Mucosa of gallbladder (tissue), 1 donor: Measurements from ENCODE around the gene POLR2J3. TPM values are rescaled to one million over a fixed set of nuclear protein-coding genes. Genes with fewer than 3 reads are reported as not detected.
"Not testable (repeated sequence)": the region's sequence is repeated elsewhere in the genome, so short reads cannot be mapped to it uniquely, and the experiment has no call there.

Experiments used
- DNase-seq: peaks from one replicate; pipeline ENCODE4 v3.0.0-alpha.2; 2020; ENCODE audit warnings: low spot score
- total RNA-seq: library from RNA; stranded (reverse); gene quantifications from one replicate; pipeline ENCODE4 v1.2.1, GENCODE V29; 2021
- donor health status: DM: no; HTN: no; CAD: no.

The POLR2J3 gene
- total RNA-seq, 1 donor from 2014 or later: 28.1 TPM

DNA sequence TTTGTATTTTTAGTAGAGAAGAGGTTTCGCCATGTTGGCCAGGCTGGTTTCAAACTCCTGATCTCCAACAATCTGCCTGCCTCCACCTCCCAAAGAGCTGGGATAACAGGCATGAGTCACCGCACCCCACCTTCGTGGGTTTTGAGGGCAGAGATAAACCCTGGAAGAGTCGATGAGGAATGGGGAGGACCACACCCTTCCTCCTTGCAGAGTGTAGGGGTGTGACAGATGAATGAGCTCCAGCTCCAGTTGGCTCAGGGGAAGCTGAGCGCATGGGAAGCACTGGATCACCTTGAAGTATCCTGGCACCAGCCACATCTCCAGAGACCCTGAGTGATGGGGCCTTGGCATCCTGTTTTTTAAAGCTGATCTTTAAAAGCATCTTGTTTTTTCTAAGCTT, 11.1 kb upstream of the POLR2J3 start:
- DNase-seq: not testable (repeated sequence)

DNA sequence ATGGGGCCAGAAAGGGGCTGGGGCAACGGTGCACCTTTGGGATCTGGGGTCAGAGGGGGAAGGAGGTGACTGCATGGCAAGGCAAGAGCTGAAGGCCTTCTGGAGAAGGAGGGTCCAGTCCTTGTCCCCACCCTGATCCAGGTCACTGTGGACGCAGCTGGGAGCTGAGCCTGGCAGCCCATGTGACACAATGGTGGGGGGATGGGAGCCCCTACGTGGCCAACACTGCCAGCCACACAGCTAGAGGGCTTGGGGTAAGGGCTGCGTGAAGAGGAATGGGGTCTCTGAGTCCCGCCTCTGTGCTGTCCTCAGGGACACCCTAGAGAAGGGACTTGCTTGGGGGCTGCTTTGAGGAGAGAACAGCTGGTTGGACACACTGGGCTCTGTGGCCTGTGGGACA, 9.3 kb upstream of the POLR2J3 start:
- DNase-seq: not testable (repeated sequence)

DNA sequence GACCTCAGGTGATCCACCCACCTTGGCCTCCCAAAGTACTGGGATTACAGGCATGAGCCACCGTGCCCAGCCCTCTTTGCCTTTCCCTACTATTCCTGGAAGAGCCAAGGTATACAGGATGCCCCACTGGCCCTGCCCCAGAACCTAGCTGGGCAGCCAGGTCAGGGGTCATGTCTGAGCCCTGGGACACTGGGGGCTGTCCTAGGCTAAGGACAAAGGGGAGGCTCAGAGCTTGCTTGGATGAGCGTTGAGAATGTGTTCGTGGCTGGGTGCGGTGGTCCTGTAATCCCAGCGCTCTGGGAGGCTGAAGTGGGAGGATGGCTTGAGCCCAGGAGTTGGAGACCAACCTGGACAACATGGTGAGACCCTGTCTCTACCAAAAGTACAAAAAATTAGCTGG, 6.1 kb upstream of the POLR2J3 start:
- not testable (repeated sequence) for DNase-seq

DNA sequence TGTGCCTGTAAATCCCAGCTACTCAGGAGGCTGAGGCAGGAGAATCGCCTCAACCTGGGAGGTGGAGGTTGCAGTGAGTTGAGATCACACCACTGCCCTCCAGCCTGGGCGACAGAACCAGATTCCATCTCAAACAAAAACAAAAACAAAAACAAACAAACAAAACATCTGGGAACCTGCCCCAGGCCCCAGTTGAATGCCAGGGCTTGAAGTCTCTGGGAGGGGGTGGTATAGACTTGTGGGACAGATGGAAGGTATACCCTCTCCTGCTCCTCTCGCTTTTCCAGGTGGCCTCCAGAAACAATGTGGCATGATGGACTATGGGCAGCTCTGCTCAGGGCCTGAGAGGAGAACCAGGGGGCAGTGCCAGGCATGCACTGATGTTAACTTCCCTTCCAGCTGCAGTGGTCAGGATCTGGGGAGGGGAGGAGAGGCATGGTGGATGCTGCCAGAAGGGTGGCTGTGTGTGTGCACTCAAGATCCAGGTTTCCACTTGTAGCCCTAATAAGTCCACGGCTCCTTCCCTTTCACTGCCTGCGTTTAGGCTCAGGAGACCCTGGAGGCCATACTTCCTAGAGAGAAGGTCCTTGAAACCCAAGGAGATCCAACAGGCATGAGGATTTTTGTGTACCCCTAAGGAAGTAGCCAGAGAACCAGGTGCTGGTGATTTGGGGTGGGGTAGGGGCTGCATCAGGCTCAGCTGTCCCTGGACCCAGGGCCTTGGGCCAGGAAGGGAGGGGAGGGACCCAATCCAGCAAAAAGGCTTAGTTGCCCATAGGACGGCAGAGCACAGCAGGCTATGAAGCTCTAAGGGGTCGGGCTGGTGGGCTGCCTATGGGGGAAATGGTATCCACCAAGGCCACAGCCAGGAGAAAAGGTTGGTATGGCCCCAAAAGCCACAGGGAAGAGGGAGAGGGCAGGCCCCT, 5.2 kb upstream of the POLR2J3 start:
- not testable (repeated sequence) for DNase-seq

DNA sequence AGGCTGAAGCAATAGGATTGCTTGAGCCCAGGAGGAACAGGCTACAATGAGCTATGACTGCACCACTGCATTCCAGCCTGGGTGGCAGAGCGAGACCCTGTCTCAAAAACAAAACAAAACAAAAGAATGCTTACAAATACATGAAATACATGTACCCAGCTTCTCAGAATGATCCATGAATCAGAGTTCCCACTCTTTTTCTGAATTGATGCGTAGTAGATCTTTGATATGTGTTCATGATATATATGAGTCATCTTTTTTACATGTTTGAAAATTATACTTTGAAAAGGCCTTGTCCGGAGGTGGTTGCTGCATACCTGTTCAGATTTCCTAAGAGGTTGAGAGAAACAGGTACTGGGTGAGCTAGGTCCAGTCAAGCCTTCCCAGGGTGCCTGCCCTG, 4.0 kb upstream of the POLR2J3 start:
- not testable (repeated sequence) for DNase-seq

DNA sequence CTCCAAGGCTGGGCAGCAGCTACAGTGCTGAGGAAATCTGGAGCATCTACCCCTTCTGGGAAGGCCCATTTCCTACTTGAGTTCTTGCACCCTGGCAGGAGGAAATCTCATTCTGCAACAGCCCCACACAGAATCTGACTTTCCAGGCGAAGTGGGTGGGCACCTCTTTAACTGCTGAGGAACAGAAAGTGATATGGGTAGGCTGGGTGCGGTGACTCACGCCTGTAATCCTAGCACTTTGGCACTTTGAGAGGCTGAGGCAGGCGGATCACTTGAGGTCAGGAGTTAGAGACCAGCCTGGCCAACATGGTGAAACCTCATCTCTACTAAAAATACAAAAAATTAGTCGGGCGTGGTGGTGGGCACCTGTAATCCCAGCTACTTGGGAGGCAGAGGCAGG, 2.2 kb upstream of the POLR2J3 start:
- DNase-seq: not testable (repeated sequence)

DNA sequence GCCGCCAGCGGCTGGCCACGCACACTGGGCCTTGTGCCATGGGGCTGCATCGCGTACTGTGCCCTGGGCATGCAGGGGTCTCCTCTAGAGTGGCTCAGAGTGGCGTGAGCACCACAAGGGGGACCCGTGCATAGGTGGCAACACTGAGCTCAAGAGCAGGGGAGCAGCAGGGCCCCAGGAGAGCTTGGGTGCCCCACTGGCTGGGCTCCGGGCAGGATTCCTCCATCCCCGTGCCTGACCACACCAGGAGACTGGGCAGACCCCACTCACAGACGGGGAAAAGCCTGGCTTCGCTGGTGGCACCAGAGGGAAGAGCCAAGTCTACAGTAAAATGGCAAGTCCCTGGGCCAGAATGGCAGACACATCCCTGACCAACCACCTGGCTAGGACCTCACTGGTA, 3.8 kb downstream of the POLR2J3 start:
- DNase-seq: not testable (repeated sequence)

DNA sequence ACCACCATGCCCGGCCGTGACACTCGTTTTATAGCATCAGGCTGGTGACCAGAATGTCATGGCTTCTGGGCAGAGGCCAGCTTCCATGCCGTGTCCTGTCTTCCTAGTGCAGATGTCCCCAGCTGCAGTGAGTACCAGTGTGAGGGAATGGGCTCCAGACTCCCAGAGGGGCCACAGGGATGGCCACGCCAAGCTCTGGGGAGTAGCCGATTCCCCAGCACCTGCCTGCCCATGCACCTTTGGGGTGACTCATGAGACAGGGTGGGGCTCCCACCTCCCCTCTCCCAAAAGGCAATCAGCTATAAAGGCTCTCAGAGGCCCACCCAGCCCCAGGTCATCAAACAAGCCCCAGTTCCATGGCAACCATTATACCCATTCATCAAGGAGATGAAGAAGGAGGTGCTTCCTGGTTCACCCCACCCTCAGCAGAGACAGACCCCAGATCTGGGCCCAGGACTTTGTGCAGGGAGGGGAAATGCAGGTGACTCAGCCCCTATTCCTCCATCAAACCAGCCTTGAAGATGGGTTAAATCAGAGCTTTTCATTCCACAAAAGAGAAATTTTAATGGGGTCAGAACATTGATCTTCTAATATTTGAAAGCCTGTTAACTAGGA, 21.5 kb downstream of the POLR2J3 start, which contains the start of gene SPDYE2:
TSS of gene SPDYE2 (plus strand) at position 419 of the 615 bp plus-strand sequence. CDS start 2,030 bp downstream, outside the sequence.
- DNase-seq: not testable (repeated sequence)

DNA sequence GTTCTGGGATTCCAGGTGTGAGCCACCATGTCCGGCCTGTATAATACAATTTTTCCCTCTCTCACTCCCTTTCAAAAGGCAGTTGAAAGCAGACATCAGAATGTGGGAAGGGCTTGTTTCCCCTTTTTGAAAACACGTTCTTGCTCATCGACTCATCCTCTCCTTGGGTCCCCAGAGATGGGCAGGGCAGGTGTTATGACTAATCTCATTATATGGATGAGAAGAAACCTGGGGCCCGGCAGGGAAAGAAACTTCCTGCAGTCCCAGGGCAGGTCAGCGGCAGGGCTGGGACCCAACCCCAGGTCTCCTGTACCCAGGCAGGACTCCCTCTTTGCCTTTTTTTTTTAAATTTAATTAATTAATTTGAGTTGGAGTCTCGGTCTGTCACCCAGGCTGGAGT, 26.0 kb downstream of the POLR2J3 start:
- DNase-seq: not testable (repeated sequence)

DNA sequence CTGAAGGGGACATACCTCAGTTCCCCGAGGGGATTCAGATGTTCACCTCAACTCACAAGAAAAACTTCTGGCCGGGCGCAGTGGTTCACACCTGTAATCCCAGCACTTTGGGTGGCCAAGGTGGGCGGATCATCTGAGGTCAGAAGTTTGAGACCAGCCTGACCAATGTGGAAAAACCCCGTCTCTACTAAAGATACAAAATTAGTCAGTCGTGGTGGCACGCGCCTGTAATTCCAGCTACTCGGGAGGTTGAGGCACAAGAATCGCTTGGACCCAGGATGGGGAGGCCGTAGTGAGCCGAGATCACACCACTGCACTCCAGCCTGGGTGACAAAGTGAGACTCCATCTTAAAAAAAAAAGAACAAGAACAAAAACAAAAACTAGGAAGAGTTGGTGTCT, 27.1 kb downstream of the POLR2J3 start:
- not testable (repeated sequence) for DNase-seq

DNA sequence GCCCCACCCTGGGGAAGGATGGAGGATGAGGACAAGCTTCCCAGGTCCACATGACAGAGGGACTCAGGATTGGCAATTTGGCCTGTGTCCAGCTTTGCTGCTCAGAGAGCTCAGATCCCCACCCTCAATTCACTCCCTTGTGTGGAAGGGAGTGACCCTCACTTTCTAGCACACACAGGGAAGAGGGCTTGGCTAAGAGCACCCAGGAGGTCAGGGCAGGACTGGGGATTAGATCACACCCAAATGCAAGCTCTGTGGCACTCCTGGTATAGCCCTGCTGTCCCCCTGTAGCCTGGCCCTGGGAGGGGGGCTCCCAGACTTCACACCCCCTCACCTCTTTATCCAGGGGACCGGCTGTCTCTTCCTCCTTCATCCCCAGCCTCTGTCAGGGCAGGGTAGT, 28.0 kb downstream of the POLR2J3 start:
- DNase-seq: not testable (repeated sequence)

DNA sequence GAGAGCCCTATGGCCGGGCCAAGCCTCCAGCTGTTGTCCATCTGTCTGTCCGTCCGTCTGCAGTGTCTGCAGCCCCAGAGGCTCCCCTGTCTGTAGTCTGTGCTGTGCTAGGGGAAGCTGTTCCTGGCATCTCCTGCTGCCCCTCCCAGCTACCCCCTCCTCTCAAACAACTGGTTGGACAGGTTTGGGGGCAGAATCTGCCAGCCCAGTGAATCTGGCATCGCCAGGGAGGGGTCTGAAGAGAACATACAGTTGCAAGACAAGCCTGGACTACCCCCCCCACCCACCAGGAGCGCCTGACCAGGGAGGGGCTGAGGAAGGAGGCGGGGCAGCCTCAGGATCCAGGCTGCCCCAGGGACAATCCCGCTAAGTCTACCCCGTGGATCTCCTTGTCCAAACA, 28.8 kb downstream of the POLR2J3 start, which contains the start of gene UPK3BL2:
TSS of gene UPK3BL2 (minus strand) at position 101 of the 400 bp plus-strand sequence. CDS start at position 41, 60 bp downstream.
- not testable (repeated sequence) for DNase-seq

DNA sequence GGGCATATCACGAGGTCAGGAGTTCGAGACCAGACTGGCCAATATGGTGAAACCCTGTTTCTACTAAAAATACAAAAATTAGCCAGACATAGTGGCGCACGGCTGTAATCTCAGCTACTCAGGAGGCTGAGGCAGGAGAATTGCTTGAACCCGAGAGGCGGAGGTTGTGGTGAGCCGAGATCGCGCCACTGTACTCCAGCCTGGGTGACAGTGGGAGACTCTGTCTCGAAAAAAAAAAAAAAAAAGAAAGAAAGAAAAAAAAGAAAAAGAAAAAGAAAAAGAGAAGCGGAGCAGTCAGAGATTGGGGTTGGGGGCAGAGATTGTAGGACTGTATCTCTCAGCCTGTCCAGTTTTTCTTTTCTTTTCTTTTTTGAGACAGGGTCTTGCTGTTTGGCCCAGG, 29.6 kb downstream of the POLR2J3 start:
- DNase-seq: not testable (repeated sequence)

DNA sequence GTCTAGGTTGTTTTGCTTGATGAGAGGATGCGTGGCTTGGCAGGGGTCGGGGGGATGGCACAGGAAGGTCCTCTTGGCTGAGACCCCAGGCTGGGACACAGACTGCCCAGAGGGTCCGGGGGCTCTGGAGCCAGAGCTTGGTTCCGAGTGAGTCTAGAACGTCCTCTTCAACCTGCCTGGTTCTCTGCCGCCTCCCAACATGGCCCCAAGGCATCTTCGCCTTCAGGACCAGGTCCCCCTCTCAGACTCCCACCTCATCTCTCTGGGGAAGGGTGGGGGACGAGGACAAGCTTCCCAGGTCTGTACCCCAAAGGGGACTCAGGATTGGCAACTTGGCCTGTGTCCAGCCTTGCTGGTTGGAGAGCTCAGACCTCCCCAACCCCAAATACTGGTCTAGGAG, 30.3 kb downstream of the POLR2J3 start:
- not testable (repeated sequence) for DNase-seq

DNA sequence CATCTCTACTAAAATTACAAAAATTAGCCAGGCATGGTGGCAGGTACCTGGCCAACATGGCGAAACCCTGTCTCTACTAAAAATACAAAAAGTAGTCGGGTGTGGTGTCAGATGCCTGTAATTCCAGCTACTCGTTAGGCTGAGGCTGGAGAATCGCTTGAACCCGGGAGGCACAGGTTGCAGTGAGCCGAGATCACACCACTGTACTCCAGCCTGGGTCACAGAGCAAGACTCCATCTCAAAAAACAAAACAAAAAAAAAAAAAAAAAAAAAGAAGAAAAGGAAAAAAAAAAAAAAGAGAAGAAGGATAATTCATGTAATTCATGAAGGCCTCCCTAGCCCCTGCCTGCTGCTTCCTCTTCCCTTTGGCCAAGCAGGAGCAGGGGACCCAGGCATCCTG, 31.8 kb downstream of the POLR2J3 start:
- not testable (repeated sequence) for DNase-seq

DNA sequence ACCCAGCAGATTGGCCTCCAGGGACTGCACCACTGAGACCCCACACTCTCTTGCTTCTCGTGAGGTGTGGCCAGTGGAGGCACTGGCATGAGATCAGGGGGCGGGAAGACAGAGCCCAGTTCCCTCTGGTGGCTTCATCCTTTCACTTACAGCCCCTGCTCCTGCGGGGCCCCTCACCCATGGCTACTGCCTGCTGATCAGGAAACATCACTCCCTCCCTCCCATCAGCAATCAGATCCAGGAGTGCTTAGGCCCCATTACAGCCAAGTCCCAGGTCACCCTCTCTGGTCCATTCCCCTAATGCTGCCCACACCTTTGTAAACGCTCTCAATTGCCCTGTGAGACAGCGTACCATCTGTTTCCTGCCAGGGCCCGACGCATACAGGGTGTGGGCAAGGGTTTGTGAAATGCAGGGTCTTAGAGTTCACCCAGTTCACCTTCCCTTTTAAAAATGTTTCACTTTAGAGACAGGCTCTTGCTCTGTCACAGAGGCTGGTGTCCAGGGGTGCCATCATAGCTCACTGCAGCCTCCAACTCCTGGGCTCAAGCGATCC, 37.2 kb downstream of the POLR2J3 start:
- not testable (repeated sequence) for DNase-seq

DNA sequence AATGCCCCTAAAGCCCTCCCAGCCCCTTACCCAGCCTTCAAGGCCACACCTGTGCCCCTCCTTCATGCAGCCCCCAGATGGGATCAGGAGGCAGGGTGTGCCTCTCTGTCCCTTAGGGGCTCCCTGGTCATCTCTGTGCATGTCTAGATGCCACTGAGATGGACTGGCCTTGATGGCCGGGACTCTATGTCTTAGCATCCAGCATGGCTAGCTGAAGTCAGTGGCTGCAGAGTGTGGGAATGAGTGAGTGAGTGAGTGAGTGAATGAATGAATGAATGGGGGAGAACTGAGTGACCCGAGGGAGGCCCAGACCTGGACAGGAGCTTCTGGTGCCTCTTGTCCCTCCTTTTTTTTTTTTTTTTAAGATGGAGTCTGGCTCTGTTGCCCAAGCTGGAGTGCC, 40.3 kb downstream of the POLR2J3 start:
- DNase-seq: not testable (repeated sequence)

DNA sequence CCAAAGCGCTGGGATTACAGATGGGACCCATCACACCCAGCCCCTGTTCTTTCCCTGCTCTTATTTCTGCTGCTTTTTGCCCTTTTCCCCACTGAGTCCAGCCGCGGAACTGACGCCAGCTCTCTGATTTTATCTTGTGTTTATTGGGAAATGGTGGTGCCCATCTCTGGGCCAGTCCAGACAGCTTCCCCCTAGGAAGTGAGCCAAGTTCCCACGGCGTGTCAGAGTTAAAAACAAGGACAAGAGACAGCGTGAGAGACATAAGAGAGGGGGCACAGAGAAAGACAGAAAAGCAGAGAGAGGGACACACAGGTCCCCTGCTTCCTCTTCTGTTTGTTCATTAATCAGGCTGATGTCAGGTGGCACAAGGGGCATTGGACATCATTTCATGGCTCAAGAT, 40.8 kb downstream of the POLR2J3 start:
- not testable (repeated sequence) for DNase-seq

DNA sequence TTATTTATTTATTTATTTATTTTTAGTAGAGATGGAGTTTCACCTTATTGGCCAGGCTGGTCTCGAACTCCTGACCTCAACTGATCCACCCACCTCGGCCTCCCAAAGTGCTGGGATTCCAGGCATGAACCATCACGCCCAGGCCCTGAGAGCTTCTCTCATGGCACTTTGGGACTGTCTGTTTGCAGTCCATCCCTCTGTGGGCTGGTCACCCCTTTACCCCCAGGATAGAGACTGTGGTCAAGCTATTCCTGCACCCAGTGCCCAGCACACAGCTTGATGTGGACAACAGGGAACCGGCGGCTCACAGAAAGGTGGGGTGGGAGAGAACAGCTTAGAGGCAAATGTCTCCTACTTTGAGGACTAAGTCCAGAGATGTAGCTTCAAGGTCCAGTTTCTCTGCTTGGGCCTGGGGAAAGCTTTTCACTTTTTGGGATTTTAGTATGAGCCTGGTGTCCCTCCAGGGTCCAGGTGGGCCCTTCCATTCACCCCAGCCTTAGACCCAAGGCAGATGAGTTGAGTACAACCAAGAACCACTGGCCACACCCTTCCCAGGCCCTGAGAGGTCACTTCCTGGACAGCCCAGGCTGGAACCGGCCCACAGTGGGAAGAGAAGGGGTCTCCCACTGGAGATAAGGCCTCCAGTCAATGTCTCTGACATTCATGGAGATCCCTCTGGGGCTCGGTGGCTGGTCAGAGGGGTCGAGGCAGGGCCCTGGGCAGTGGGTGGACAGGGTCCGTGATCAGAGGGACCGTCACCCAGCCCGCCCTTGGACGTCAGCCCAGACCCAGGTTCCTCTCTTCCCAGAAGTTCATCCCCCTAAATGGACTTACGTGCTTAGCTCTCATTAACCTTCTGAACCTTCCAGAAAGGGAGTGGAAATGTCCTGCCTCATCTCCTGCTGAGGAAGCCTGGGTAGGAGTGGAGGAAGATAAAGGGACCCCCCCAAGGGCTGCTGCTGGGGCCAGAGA, 44.3 kb downstream of the POLR2J3 start:
- not testable (repeated sequence) for DNase-seq

DNA sequence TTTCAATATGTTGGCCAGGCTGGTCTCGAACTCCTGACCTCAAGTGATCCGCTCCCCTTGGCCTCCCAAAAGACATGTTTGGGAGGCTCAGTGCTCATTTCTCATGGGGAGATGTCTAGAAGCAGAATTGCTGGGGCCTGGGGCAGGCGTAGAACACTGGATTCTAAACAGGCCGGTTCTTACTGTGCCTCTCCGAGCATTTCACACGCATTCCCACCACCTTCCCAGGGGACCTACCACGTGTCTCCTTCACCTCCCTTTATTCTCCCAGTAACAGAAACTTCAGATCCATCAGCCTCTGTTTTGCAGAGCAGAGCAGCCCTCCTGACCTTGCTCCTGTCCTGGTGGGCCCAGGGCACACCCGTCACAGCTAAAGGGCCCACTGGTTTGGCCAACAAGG, 45.2 kb downstream of the POLR2J3 start:
- DNase-seq: not testable (repeated sequence)

DNA sequence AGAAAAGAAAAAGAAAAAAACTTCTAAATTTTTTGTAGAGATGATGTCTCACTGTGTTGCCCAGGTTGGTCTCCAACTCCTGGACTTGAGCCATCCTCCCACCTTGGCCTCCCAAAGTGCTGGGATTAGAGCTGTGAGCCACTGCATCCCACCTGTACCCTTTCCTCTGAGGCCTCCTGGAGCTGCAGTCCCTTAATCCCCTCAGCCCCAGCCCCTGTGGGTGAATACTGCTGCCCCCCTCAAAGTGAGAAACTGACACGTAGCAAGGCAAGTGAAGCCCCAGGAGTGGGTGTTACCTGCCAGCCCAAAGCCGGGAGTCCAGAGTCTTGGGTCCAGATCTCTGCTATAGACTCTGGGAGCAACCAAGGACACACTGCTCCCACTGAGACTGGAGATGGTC, 47.6 kb downstream of the POLR2J3 start:
- DNase-seq: not testable (repeated sequence)
